Activated naive CD4-positive, alpha-beta T cell treated with anti-CD3 and anti-CD28 coated beads, Interleukin-2, amount 50 U/mL, for 72 hours (primary cell): ENCODE data around the gene PAWR. TPM values are rescaled to one million over a fixed set of nuclear protein-coding genes. Genes with fewer than 3 reads are reported as not detected.
"Not testable (repeated sequence)": the region's sequence is repeated elsewhere in the genome, so short reads cannot be mapped to it uniquely, and the experiment has no call there.

Experiments used
- ATAC-seq, 2 donors: fragments of 150-1000 bp; cut with Tn5 transposase; 2 replicates each; pipeline ENCODE4 v1.10.0; 2021; ENCODE audit warnings: mild to moderate bottlenecking in 2 of 2, moderate library complexity in 2 of 2
- DNase-seq, 2 donors: peaks; one replicate each; pipeline ENCODE4 v3.0.0; 2021 to 2022; ENCODE audit warnings: low spot score in 2 of 2
- H3K27ac Mint-ChIP-seq, 2 donors: one replicate each; pipeline ENCODE4 v1.8.0; 2022; ENCODE audit warnings: mild to moderate bottlenecking in 2 of 2, mixed read lengths in 2 of 2
- H3K36me3 Mint-ChIP-seq, 2 donors: one replicate each; pipeline ENCODE4 v1.8.0; 2022; ENCODE audit warnings: mixed read lengths in 2 of 2
- H3K9me3 Mint-ChIP-seq, 2 donors: one replicate each; pipeline ENCODE4 v1.8.0; 2022; ENCODE audit warnings: mixed read lengths in 2 of 2
- total RNA-seq, 2 donors: library from RNA; stranded (reverse); gene quantifications; one replicate each; pipeline ENCODE4 v1.2.3, GENCODE V29; 2022

PAWR gene
- total RNA-seq, 2 donors from 2014 or later: 8.4 to 12.0 TPM

DNA sequence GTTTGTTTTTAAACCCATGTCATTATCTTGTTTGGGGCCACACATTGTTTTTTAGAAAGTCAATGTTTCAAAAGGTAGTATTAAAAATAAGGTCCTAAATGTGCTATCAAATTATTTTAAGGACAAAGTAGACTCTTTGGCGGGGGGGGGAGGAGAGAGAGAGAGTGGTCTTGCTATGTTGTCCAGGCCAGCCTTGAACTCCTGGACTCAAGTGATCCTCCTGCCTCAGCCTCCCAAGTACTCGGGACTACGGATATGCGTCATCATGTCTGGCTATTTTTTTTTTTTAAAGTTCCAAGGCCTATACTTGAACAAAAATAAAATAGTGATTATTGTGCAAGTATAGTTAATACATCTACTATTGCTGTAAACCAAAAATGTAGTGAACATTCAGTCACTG lies 26.2 kb downstream of the PAWR start:
- DNase-seq (no peak), ATAC-seq (no peak)
- H3K9me3 Mint-ChIP-seq: no peaks in the 10 kb centered on the region
- no peaks in the 10 kb centered on the region for H3K36me3 Mint-ChIP-seq
- no peak overlapping the region for H3K27ac Mint-ChIP-seq

DNA sequence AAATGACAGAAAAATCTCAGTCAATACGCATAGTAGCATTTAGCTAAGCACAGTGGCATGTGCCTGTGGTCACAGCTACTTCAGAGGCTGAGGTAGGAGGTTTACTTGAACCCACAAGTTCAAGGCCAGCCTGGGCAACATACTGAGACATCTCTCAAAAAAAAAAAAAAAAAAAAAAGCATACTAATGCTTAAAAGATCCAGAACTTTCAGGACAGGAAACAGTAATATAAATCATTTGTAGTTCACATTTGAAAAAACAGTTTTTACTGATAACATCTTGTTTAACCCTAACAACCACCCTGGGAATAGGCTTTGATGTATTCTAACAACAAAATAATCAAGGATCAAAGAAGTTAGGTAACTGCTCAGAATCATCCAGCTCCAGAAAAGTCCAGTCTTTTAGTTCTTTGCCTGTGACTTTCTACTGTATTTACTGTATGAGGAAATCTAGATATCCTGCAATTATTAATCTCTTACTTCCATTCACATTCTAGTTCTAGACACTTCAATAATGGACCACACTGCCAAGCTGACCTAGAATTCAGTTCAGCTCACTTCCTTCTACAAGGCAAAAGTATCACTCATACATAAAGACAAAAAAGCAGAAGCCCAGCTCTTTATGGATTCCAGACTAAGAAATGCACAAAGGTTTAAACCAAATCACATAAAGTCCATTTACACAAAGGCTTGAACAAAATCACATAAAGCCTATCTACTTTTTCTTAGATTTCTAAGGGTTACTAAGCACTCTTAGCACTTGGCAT lies 28.5 kb downstream of the PAWR start:
- no peaks in the 10 kb centered on the region for H3K9me3 Mint-ChIP-seq

GRCh38 chr12:79661629-79662028 lies 29.1 kb downstream of the PAWR start:
- no peak for ATAC-seq
- H3K36me3 Mint-ChIP-seq: no peaks in the 10 kb centered on the region
- no peaks in the 10 kb centered on the region for H3K9me3 Mint-ChIP-seq
- DNase-seq: no peak
- no peak overlapping the region for H3K27ac Mint-ChIP-seq

More for the DNA sequence above, 28.5 kb downstream of the PAWR start:
- no peak for ATAC-seq
- no peak for DNase-seq
- H3K27ac Mint-ChIP-seq: no peak overlapping the region
- no peaks in the 10 kb centered on the region for H3K36me3 Mint-ChIP-seq

DNA sequence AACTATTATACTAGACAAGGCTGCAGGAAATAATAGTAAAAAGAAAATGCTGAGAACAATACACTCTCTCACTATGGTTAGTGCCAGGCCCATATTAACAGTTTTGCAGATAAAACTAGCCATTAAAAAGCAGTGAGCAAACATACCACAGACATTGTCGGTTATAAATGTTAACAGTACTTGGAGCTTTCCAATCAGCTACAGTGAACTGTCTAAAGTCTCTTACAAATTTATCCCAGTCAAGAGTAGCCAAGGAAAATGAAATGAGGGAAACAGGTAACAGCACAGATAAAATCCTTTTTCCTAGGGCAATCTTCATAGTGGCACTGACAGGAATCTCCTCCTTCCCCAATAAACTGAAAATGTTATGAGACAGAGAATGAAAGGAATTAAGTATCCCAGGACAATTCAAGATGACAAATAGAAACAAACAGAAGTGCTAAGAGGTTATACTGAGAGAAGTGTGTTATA lies 30.8 kb downstream of the PAWR start:
- no peak overlapping the region for H3K27ac Mint-ChIP-seq
- peaks cover 0 to 6% of the 10 kb centered on the region in 2 donors for H3K9me3 Mint-ChIP-seq
- H3K36me3 Mint-ChIP-seq: no peaks in the 10 kb centered on the region

DNA sequence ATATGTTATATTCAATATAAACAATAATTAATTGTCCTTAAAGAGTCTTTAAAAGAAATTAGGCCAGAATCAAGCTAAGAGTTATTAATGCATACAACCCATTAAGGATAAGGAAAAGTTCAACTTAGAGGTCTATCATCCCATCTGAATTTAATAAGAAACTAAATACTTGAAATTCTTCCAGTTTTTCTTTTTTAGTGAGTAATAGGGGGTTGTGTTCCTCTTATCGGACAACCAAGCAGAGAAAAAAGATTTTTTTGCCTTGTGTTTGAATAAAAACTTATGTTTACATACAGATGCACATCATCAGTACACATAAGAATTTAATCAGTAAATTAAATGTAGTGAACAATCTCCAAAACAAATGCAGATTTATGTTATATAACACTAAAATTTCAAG lies 32.5 kb downstream of the PAWR start:
- DNase-seq (no peak), ATAC-seq (no peak)
- H3K9me3 Mint-ChIP-seq: peaks cover 0 to 6% of the 10 kb centered on the region in 2 donors
- no peaks in the 10 kb centered on the region for H3K36me3 Mint-ChIP-seq
- H3K27ac Mint-ChIP-seq: no peak overlapping the region

More for the DNA sequence above, 30.8 kb downstream of the PAWR start:
- ATAC-seq (no peak), DNase-seq (no peak)

DNA sequence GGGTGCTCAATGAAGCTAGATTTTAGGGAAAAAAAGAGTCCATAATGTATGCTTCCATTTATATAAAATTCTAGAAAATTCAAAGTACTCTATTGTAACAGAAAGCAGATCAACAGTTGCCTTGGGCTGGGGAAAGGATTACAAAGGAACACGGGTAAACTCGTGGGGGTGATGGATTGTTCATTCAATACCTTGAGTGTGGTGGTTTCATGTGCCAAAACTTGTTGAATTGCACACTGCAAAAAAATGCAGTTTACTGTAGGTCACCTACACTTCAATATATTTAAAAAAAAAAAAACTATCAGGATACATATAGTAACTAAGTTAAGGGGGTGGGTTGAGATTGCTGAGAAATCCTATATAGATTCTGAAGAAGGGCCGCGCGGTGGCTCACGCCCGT lies 33.6 kb downstream of the PAWR start:
- Mint-ChIP-seq H3K36me3 (no peaks in the 10 kb centered on the region), H3K27ac (no peak overlapping the region), H3K9me3 (peaks cover 0 to 6% of the 10 kb centered on the region in 2 donors)
- no peak for ATAC-seq
- no peak for DNase-seq

GRCh38 chr12:79655036-79655435 lies 35.7 kb downstream of the PAWR start:
- Mint-ChIP-seq H3K27ac (no peak overlapping the region), H3K9me3 (peaks cover 0 to 6% of the 10 kb centered on the region in 2 donors), H3K36me3 (no peaks in the 10 kb centered on the region)
- DNase-seq (no peak), ATAC-seq (no peak)

- H3K9me3 Mint-ChIP-seq: peaks cover 0 to 6% of the 10 kb centered on the region in 2 donors
- ATAC-seq (no peak), DNase-seq (no peak)
- H3K27ac Mint-ChIP-seq: no peak overlapping the region
- no peaks in the 10 kb centered on the region for H3K36me3 Mint-ChIP-seq
Measured at GRCh38 chr12:79652521-79652920, 38.2 kb downstream of the PAWR start.

DNA sequence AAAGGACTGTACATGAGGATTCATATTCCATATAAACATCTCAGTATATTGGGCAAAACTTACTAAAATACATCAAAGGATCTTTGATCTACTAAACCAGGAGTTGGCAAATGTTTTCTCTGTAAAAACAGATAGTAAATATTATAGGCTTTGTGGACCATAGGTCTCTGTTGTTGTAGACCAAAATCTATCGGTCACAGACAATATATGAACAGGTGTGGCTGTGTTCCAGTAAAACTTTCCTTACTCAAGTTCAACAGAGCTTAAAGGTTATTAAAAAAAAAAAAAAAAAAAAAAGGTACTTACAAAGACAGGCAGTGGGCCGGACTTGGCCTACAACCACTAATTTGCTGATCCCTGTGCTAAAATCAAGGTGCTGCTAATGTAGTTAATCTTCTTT lies 40.3 kb downstream of the PAWR start:
- Mint-ChIP-seq H3K27ac (no peak overlapping the region), H3K9me3 (no peaks in the 10 kb centered on the region), H3K36me3 (no peaks in the 10 kb centered on the region)
- no peak for DNase-seq
- ATAC-seq: no peak

DNA sequence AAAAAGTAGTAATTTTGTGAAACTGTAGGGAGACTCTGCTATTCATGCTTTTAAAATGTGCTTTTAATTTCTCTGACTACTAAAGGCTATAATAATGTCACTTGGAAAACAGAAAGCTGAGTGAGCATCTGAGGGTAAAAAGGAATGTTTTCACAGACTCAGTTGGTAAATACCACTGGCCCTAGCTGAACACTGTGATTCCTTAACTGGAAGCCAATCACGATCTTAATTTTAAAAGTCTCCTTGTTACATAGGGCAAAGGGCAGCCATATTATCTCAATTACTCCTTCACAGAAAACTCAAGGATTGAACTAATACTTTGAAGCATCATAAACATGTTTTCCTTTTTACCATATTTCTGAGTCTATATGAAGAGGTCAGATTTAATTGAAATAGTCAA lies 41.9 kb downstream of the PAWR start:
- no peaks in the 10 kb centered on the region for H3K9me3 Mint-ChIP-seq
- no peaks in the 10 kb centered on the region for H3K36me3 Mint-ChIP-seq
- DNase-seq (no peak), ATAC-seq (no peak)
- H3K27ac Mint-ChIP-seq: no peak overlapping the region

GRCh38 chr12:79646843-79647242 lies 43.9 kb downstream of the PAWR start:
- H3K9me3 Mint-ChIP-seq: not testable (repeated sequence)

DNA sequence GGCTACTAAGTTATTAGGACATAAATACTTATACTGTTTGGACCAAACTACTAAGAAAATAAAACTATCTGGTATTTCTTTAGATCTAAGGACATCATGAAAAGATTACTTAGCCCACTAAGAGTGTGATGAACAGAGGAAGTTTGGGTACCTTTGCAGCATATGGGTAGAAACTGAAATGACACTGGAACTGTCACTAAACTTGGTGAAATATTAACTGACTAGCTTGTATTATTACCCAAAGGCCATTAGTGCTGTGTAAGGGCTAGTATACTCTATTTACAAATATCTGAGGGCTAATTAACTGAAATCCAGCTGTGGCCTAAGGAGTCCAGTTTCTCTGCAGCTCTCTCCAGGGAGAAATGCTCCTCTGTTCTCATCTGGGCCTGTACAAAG lies 45.5 kb downstream of the PAWR start:
- no peaks in the 10 kb centered on the region for H3K9me3 Mint-ChIP-seq
- H3K27ac Mint-ChIP-seq: no peak overlapping the region
- no peaks in the 10 kb centered on the region for H3K36me3 Mint-ChIP-seq
- DNase-seq (no peak), ATAC-seq (no peak)

More at GRCh38 chr12:79646843-79647242, 43.9 kb downstream of the PAWR start:
- not testable (repeated sequence) for ATAC-seq, DNase-seq, H3K36me3 Mint-ChIP-seq
- peak overlapping the region in 1 of 2 donors; percentile 65 for H3K27ac Mint-ChIP-seq

- H3K9me3 Mint-ChIP-seq: no peaks in the 10 kb centered on the region
- ATAC-seq: no peak
Measured at GRCh38 chr12:79644274-79645234, 46.2 kb downstream of the PAWR start.

DNA sequence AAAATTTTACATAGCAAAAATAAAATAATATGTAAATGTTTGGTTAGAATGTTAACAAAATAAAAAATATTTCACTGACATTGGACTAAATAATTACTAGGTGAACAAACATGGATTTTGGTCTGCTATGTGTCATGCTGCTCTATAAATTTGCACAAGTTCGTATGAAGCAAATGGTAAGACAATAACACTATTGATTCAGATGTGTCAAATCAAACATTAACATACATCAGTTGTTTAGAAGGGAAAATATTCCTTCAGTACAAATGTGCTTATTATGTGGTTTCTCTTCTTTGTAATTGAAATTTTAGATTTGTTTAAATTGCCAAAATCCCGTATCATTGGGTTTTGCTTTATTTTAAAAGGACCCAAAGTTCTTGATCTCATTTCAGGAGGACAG lies 46.9 kb downstream of the PAWR start:
- H3K9me3 Mint-ChIP-seq: no peaks in the 10 kb centered on the region

More at GRCh38 chr12:79644274-79645234, 46.2 kb downstream of the PAWR start:
- H3K27ac Mint-ChIP-seq: no peak overlapping the region
- DNase-seq: no peak
- H3K36me3 Mint-ChIP-seq: no peaks in the 10 kb centered on the region

DNA sequence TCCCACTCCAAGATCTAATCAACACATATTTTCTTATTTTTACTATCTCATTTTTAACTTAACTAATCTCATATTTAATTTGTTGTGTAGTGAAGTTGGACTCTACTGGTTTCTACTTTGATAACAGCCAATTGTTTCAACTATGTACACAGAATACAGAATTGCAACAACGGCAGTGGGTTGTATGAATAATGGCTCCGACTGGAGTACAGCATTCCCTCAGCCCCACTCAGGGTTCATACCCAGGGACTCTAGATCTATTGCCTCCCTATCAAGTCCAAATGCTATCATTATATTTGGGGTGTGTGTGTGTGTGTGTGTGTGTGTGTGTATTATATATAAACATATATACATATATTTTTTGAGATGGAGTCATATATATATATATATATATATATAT lies 52.3 kb downstream of the PAWR start:
- ATAC-seq: no peak
- no peaks in the 10 kb centered on the region for H3K9me3 Mint-ChIP-seq
- H3K27ac Mint-ChIP-seq: no peak overlapping the region
- no peak for DNase-seq
- no peaks in the 10 kb centered on the region for H3K36me3 Mint-ChIP-seq

More for the DNA sequence above, 46.9 kb downstream of the PAWR start:
- no peak for ATAC-seq
- no peaks in the 10 kb centered on the region for H3K36me3 Mint-ChIP-seq
- DNase-seq: no peak
- no peak overlapping the region for H3K27ac Mint-ChIP-seq

GRCh38 chr12:79637093-79637492 lies 53.7 kb downstream of the PAWR start:
- DNase-seq: no peak
- no peak overlapping the region for H3K27ac Mint-ChIP-seq
- H3K36me3 Mint-ChIP-seq: no peaks in the 10 kb centered on the region
- no peaks in the 10 kb centered on the region for H3K9me3 Mint-ChIP-seq
- ATAC-seq: no peak

DNA sequence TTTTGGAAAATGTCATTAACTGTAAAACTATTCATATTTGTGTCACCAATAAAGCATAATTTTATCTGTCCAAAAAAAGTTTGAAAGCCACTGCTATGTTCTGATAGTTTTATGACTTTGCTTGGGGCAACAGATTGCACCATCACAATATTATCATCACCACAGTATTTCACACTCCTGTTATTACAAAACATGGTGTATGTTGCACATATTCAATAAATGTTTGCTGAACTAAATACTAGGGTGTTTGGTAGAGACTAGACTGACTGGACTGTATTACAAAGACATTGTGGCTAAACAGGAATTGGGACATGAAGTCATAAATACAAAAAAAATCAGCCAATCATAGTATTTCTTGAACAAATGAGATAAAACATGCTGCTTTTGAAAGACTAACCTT lies 55.1 kb downstream of the PAWR start:
- Mint-ChIP-seq H3K36me3 (no peaks in the 10 kb centered on the region), H3K27ac (no peak overlapping the region), H3K9me3 (no peaks in the 10 kb centered on the region)
- DNase-seq (no peak), ATAC-seq (no peak)
